ENCODE data around the gene HERC4. TPM values are rescaled to one million over a fixed set of nuclear protein-coding genes. Genes with fewer than 3 reads are reported as not detected.

The HERC4 gene
- total RNA-seq, 1 donor from 2014 or later: 15.0 TPM

- DNase-seq (ENCODE audit: low spot score in 2 of 2): no peak
Measured at GRCh38 chr10:68047554-68048327, 27.3 kb downstream of the HERC4 start.

GRCh38 chr10:68047122-68047521, 28.0 kb downstream of the HERC4 start:
- TF ChIP-seq, protein P1, sequence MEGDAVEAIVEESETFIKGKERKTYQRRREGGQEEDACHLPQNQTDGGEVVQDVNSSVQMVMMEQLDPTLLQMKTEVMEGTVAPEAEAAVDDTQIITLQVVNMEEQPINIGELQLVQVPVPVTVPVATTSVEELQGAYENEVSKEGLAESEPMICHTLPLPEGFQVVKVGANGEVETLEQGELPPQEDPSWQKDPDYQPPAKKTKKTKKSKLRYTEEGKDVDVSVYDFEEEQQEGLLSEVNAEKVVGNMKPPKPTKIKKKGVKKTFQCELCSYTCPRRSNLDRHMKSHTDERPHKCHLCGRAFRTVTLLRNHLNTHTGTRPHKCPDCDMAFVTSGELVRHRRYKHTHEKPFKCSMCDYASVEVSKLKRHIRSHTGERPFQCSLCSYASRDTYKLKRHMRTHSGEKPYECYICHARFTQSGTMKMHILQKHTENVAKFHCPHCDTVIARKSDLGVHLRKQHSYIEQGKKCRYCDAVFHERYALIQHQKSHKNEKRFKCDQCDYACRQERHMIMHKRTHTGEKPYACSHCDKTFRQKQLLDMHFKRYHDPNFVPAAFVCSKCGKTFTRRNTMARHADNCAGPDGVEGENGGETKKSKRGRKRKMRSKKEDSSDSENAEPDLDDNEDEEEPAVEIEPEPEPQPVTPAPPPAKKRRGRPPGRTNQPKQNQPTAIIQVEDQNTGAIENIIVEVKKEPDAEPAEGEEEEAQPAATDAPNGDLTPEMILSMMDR (IDR thresholded peaks at IDR 0.05): no peak
- intact Hi-C loops (cut with DNase I): no loop called here
- DNase-seq (ENCODE audit: low spot score in 2 of 2): no peak
- Histone ChIP-seq H3K9me3 (no peaks in the 10 kb centered on the region), H3K4me3 (no peak overlapping the region), H3K27me3 (no peaks in the 10 kb centered on the region), H3K4me1 (no peaks in the 10 kb centered on the region), H3K36me3 (peaks cover 7 to 10% of the 10 kb centered on the region in 2 donors), H3K27ac (no peak overlapping the region)

More at GRCh38 chr10:68047554-68048327, 27.3 kb downstream of the HERC4 start:
- TF ChIP-seq, protein P1 (IDR thresholded peaks at IDR 0.05): no peak
- peaks cover 0 to 3% of the 10 kb centered on the region in 2 donors for H3K4me1 ChIP-seq
- H3K9me3 ChIP-seq: no peaks in the 10 kb centered on the region
- no peak overlapping the region for H3K4me3 ChIP-seq
- peaks cover 4 to 5% of the 10 kb centered on the region in 2 donors for H3K36me3 ChIP-seq
- intact Hi-C loops (cut with DNase I): no loop called here
- H3K27ac ChIP-seq: no peak overlapping the region
- H3K27me3 ChIP-seq: no peaks in the 10 kb centered on the region

GRCh38 chr10:68046642-68047041, 28.4 kb downstream of the HERC4 start:
- TF ChIP-seq, protein P1 (IDR thresholded peaks at IDR 0.05): no peak
- intact Hi-C loops (cut with DNase I): no loop called here
- Histone ChIP-seq H3K36me3 (peaks cover 10% of the 10 kb centered on the region in 2 donors), H3K27me3 (no peaks in the 10 kb centered on the region), H3K4me3 (no peak overlapping the region), H3K9me3 (no peaks in the 10 kb centered on the region), H3K27ac (no peak overlapping the region), H3K4me1 (no peaks in the 10 kb centered on the region)
- DNase-seq (ENCODE audit: low spot score in 2 of 2): no peak

DNA sequence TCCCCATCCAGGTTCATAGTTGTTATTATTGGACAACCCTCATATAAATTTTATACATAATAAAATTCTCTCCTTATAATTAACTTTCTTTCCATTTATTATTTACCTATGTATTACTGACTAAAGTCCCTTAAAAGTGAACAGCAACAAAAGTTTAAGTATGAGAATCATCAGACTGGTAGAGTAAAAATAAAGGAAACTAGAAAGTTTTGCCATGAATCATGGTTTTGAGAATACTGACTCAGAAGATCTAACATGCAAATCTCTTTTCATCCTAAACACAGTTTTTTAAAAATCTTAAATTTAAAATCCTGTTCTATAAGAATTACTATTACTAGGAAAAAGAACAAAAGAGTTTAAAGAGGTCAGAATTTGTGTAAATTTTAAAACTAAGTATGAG, 32.1 kb downstream of the HERC4 start:
- Histone ChIP-seq H3K27ac (no peak overlapping the region), H3K36me3 (peaks cover 10% of the 10 kb centered on the region in 2 donors), H3K9me3 (no peaks in the 10 kb centered on the region), H3K27me3 (no peaks in the 10 kb centered on the region), H3K4me3 (no peak overlapping the region), H3K4me1 (no peaks in the 10 kb centered on the region)
- intact Hi-C loops (cut with DNase I): no loop called here
- DNase-seq (ENCODE audit: low spot score in 2 of 2): no peak
- TF ChIP-seq, protein P1 (IDR thresholded peaks at IDR 0.05): no peak

GRCh38 chr10:68032113-68032512, 43.0 kb downstream of the HERC4 start:
- no peak overlapping the region for H3K27ac ChIP-seq
- H3K4me3 ChIP-seq: no peak overlapping the region
- intact Hi-C loops (cut with DNase I): no loop called here
- no peaks in the 10 kb centered on the region for H3K27me3 ChIP-seq
- H3K36me3 ChIP-seq: peaks cover 17 to 31% of the 10 kb centered on the region in 2 donors
- DNase-seq (ENCODE audit: low spot score in 2 of 2): no peak
- H3K9me3 ChIP-seq: no peaks in the 10 kb centered on the region
- H3K4me1 ChIP-seq: no peaks in the 10 kb centered on the region
- TF ChIP-seq, protein P1 (IDR thresholded peaks at IDR 0.05): no peak
